Nephron (organoid): ENCODE results near the gene ATM.

ENCODE experiments used
- H3K27ac Mint-ChIP-seq, 3 experiments: 2 replicates each; pipeline ENCODE4 v1.8.0; 2020; ENCODE audit warnings: mixed read lengths in 3 of 3, mild to moderate bottlenecking in 2 of 3, moderate library complexity in 1 of 3
- H3K27me3 Mint-ChIP-seq: 2 replicates; pipeline ENCODE4 v1.8.0; 2021; ENCODE audit warnings: low read depth, mild to moderate bottlenecking, moderate library complexity, mixed read lengths
- H3K36me3 Mint-ChIP-seq: 2 replicates; pipeline ENCODE4 v1.8.0; 2020; ENCODE audit warnings: low read depth, mixed read lengths
- H3K4me1 Mint-ChIP-seq: 2 replicates; pipeline ENCODE4 v1.8.0; 2020; ENCODE audit warnings: mixed read lengths
- H3K4me3 Mint-ChIP-seq, 3 experiments: 2 replicates each; pipeline ENCODE4 v1.8.0; 2020; ENCODE audit warnings: mild to moderate bottlenecking in 3 of 3, mixed read lengths in 3 of 3, moderate library complexity in 2 of 3
- H3K9me3 Mint-ChIP-seq: 2 replicates; pipeline ENCODE4 v1.8.0; 2020; ENCODE audit warnings: mixed read lengths
- CTCF ChIP-seq, 3 experiments: fragments of 200-600 bp; sonication (generic); IDR thresholded peaks; one replicate each; pipeline ENCODE4 v1.5.0; 2021; ENCODE audit warnings: antibody characterized with exemption in 3 of 3; ENCODE audit not compliant: unreplicated experiment in 3 of 3

Gene ATM

GRCh38 chr11:108302121-108302785 is 79.4 kb downstream of the ATM start:
- no peaks in the 10 kb centered on the region for H3K9me3 Mint-ChIP-seq

GRCh38 chr11:108307751-108308150 is 84.9 kb downstream of the ATM start:
- TF ChIP-seq CTCF (IDR thresholded peaks at IDR 0.05; ENCODE audit: unreplicated experiment in 3 of 3): no peak

More at GRCh38 chr11:108302121-108302785, 79.4 kb downstream of the ATM start:
- H3K4me3 Mint-ChIP-seq: no peak overlapping the region
- H3K27me3 Mint-ChIP-seq: no peaks in the 10 kb centered on the region
- H3K4me1 Mint-ChIP-seq: no peaks in the 10 kb centered on the region
- TF ChIP-seq CTCF (IDR thresholded peaks at IDR 0.05; ENCODE audit: unreplicated experiment in 3 of 3): no peak
- peaks cover 59% of the 10 kb centered on the region for H3K36me3 Mint-ChIP-seq
- peak overlapping the region in 1 of 3 experiments; percentile 37 for H3K27ac Mint-ChIP-seq

DNA sequence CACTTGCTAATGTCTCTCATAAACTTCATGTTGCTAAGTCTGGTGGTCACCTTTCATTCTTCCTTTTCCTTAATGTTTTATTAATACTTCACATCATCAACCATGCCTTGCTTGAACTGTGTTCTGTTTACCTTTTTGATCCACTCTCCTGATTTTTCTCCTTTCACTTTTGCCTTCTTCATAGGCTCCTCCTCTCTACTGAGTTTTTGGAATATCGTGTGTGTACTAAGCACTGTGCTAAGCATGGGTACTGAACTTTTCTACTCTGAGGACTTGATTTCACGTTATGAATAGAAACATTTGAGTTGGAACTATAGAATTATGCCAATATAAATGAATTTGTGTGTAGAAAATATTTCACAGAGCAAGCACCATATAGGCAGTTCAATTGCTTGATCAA is 90.6 kb downstream of the ATM start:
- no peaks in the 10 kb centered on the region for H3K27me3 Mint-ChIP-seq
- TF ChIP-seq CTCF (IDR thresholded peaks at IDR 0.05; ENCODE audit: unreplicated experiment in 3 of 3): no peak
- peaks cover 34% of the 10 kb centered on the region for H3K36me3 Mint-ChIP-seq
- no peak overlapping the region for H3K27ac Mint-ChIP-seq
- H3K4me1 Mint-ChIP-seq: no peaks in the 10 kb centered on the region
- H3K4me3 Mint-ChIP-seq: no peak overlapping the region
- H3K9me3 Mint-ChIP-seq: no peaks in the 10 kb centered on the region

More at GRCh38 chr11:108307751-108308150, 84.9 kb downstream of the ATM start:
- H3K4me1 Mint-ChIP-seq: no peaks in the 10 kb centered on the region
- H3K4me3 Mint-ChIP-seq: no peak overlapping the region
- H3K9me3 Mint-ChIP-seq: no peaks in the 10 kb centered on the region
- no peak overlapping the region for H3K27ac Mint-ChIP-seq
- peaks cover 30% of the 10 kb centered on the region for H3K36me3 Mint-ChIP-seq
- no peaks in the 10 kb centered on the region for H3K27me3 Mint-ChIP-seq

- Mint-ChIP-seq H3K27me3 (no peaks in the 10 kb centered on the region), H3K36me3 (peaks cover 38% of the 10 kb centered on the region), H3K4me1 (no peaks in the 10 kb centered on the region), H3K27ac (no peak overlapping the region), H3K4me3 (no peak overlapping the region), H3K9me3 (no peaks in the 10 kb centered on the region)
- no peak for TF ChIP-seq CTCF (IDR thresholded peaks at IDR 0.05; ENCODE audit: unreplicated experiment in 3 of 3)
Observed at GRCh38 chr11:108316061-108316460, 93.2 kb downstream of the ATM start.

- TF ChIP-seq CTCF (IDR thresholded peaks at IDR 0.05; ENCODE audit: unreplicated experiment in 3 of 3): no peak
- peaks cover 46% of the 10 kb centered on the region for H3K36me3 Mint-ChIP-seq
- H3K9me3 Mint-ChIP-seq: no peaks in the 10 kb centered on the region
- H3K27ac Mint-ChIP-seq: no peak overlapping the region
- no peaks in the 10 kb centered on the region for H3K4me1 Mint-ChIP-seq
- no peak overlapping the region for H3K4me3 Mint-ChIP-seq
- no peaks in the 10 kb centered on the region for H3K27me3 Mint-ChIP-seq
Observed at GRCh38 chr11:108319541-108320145, 96.8 kb downstream of the ATM start.

- no peaks in the 10 kb centered on the region for H3K9me3 Mint-ChIP-seq
- no peak overlapping the region for H3K4me3 Mint-ChIP-seq
- no peak overlapping the region for H3K27ac Mint-ChIP-seq
- peaks cover 44% of the 10 kb centered on the region for H3K36me3 Mint-ChIP-seq
- H3K27me3 Mint-ChIP-seq: no peaks in the 10 kb centered on the region
- TF ChIP-seq CTCF (IDR thresholded peaks at IDR 0.05; ENCODE audit: unreplicated experiment in 3 of 3): no peak
- no peaks in the 10 kb centered on the region for H3K4me1 Mint-ChIP-seq
Observed at GRCh38 chr11:108322666-108323065, 99.8 kb downstream of the ATM start.
